ENCODE results near the gene VAV2.

- no peak for TF ChIP-seq CTCF (IDR thresholded peaks at IDR 0.05)
- TF ChIP-seq POLR2A (IDR thresholded peaks at IDR 0.05) = no peak
Measured at GRCh38 chr9:133771486-133772482, 220.3 kb downstream of the VAV2 start.

Measured in adrenal gland (tissue), 5 donors.